BE2C (cell line): ENCODE measurements around the gene LRRC4C.

Experiments
- DNase-seq: peaks from one replicate; pipeline ENCODE4 v3.0.0-alpha.2; 2020
- H3K27me3 ChIP-seq: fragments of 250-450 bp; sonication (Bioruptor Pico); 2 replicates; pipeline ENCODE4 v1.5.1; 2020; ENCODE audit warnings: mild to moderate bottlenecking
- H3K36me3 ChIP-seq: fragments of 250-450 bp; sonication (Bioruptor Pico); 2 replicates; pipeline ENCODE4 v1.5.1; 2020; ENCODE audit warnings: mild to moderate bottlenecking
- H3K4me1 ChIP-seq: fragments of 250-450 bp; sonication (Bioruptor Pico); 2 replicates; pipeline ENCODE4 v1.5.1; 2020
- H3K4me3 ChIP-seq: 2 replicates; pipeline ENCODE4 v1.5.1; 2011; ENCODE audit warnings: low read depth, low read length
- H3K9me3 ChIP-seq: fragments of 250-450 bp; sonication (Bioruptor Pico); 2 replicates; pipeline ENCODE4 v1.5.1; 2020
- CTCF ChIP-seq: IDR thresholded peaks from 2 replicates; pipeline ENCODE4 v1.5.1; 2012; ENCODE audit warnings: mild to moderate bottlenecking, low read depth, low read length

LRRC4C gene

GRCh38 chr11:41053894-41054293 lies 405.6 kb downstream of the LRRC4C start:
- no peak for TF ChIP-seq CTCF
- Histone ChIP-seq H3K36me3 (no peaks in the 10 kb centered on the region), H3K27me3 (no peaks in the 10 kb centered on the region), H3K4me1 (no peaks in the 10 kb centered on the region), H3K4me3 (no peak overlapping the region), H3K9me3 (no peaks in the 10 kb centered on the region)
- DNase-seq: no peak

DNA sequence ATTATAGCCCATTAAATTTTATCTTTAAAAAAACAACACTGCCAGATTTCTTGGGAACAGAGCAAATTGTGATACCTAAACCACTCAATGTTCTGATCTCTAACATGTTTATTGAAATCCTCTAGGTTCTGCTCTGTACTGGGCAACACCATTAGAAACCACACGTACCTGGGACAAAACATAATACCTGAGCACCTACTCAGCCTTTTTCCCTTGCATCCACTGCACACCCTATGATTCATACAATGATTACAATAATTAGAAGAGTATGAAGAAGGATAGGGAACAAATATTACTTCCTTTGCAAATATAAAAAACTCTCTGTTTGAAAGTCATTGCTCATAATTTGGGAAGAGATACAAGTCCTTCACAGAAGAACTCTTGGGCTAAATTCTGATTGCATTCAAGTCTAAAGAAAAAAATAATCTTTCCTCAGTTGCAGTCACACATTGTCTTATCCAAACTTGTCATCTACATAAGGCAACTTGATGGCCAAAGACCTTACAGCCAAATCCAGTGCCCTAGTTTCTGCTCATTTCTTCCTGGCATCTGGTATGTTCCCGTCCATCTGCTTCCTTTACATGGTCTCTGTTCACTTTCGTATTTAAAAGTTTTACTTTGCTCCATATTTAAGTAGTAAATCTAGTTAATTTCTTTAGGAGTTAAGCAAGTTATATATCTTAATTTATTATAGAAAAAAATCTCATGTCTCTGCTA lies 407.4 kb downstream of the LRRC4C start:
- H3K9me3 ChIP-seq: no peaks in the 10 kb centered on the region
- DNase-seq: no peak
- no peak for TF ChIP-seq CTCF

DNA sequence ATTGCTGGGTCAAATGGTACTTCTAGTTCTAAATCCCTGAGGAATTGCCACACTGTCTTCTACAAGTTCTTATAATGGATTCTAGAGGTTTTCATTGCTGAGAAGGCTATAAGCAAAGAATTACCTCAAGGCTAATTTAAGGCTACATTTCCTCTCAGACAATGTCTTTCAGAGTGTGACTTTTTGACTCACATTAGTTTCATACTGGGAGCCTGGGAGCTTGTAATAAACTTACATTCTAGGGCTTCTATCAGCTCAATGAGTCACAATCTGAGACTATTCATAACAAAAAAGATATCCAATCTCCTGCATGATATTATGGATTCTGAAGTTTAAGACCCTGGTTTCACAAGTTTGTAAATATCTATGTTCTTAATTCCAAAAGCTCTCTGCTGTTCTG lies 408.7 kb downstream of the LRRC4C start:
- Histone ChIP-seq H3K4me1 (no peaks in the 10 kb centered on the region), H3K4me3 (no peak overlapping the region)
- no peak for DNase-seq

More for the DNA sequence above, 407.4 kb downstream of the LRRC4C start:
- Histone ChIP-seq H3K4me3 (no peak overlapping the region), H3K4me1 (no peaks in the 10 kb centered on the region), H3K27me3 (no peaks in the 10 kb centered on the region), H3K36me3 (no peaks in the 10 kb centered on the region)

DNA sequence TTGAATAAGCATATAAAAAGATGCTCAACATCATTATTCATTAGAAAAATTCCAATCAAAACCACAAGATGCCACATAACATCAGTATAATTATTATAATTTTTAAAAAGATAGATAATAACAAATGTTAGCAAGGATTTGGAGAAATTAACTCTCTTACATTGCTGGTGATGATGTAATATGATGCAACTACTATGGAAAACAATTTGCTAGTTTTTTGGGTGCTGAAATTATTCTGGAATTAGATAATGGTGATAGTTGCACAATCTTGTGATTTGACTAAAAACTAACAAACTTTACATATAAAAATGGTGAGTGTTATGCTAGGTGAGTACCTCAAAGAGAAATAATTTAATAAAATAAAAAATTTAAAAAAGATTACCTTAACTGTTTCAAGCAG lies 412.2 kb downstream of the LRRC4C start:
- no peak for TF ChIP-seq CTCF
- Histone ChIP-seq H3K36me3 (no peaks in the 10 kb centered on the region), H3K9me3 (no peaks in the 10 kb centered on the region), H3K27me3 (no peaks in the 10 kb centered on the region), H3K4me3 (no peak overlapping the region), H3K4me1 (no peaks in the 10 kb centered on the region)
- DNase-seq: no peak

More for the DNA sequence above, 408.7 kb downstream of the LRRC4C start:
- Histone ChIP-seq H3K9me3 (no peaks in the 10 kb centered on the region), H3K36me3 (no peaks in the 10 kb centered on the region), H3K27me3 (no peaks in the 10 kb centered on the region)
- no peak for TF ChIP-seq CTCF

DNA sequence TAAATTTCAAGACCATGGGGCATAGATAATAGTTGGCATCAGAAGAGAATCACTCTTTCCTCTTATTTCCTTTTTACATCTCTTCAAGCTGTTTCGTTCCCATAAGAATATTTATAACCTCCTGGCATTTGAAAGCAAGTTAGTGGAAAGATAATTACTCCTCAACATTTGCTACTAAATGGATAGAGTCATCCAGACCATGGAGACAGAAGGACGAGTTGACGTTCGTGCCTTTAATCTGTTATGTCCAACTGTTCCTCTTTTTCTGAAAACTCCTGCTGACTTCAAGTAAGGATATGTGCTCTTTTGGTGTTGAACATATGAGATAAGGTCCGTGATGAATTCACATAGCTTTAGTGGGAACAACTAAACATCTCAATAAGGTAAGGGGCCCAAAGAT lies 414.2 kb downstream of the LRRC4C start:
- DNase-seq: no peak
- Histone ChIP-seq H3K4me3 (no peak overlapping the region), H3K4me1 (no peaks in the 10 kb centered on the region), H3K36me3 (no peaks in the 10 kb centered on the region), H3K27me3 (no peaks in the 10 kb centered on the region), H3K9me3 (no peaks in the 10 kb centered on the region)
- TF ChIP-seq CTCF: no peak

- Histone ChIP-seq H3K4me1 (no peaks in the 10 kb centered on the region), H3K9me3 (no peaks in the 10 kb centered on the region), H3K27me3 (no peaks in the 10 kb centered on the region), H3K4me3 (no peak overlapping the region), H3K36me3 (no peaks in the 10 kb centered on the region)
- no peak for TF ChIP-seq CTCF
- no peak for DNase-seq
Measured at GRCh38 chr11:41044747-41045146, 414.7 kb downstream of the LRRC4C start.
